Medulla oblongata (tissue), 1 donor: ENCODE data around the gene PGD.
"Not testable (repeated sequence)": the region's sequence is repeated elsewhere in the genome, so short reads cannot be mapped to it uniquely, and the experiment has no call there.

Experiments
- DNase-seq: peaks from one replicate; pipeline ENCODE4 v3.0.0-alpha.2; 2015; ENCODE audit errors: extremely low spot score

PGD gene

DNA sequence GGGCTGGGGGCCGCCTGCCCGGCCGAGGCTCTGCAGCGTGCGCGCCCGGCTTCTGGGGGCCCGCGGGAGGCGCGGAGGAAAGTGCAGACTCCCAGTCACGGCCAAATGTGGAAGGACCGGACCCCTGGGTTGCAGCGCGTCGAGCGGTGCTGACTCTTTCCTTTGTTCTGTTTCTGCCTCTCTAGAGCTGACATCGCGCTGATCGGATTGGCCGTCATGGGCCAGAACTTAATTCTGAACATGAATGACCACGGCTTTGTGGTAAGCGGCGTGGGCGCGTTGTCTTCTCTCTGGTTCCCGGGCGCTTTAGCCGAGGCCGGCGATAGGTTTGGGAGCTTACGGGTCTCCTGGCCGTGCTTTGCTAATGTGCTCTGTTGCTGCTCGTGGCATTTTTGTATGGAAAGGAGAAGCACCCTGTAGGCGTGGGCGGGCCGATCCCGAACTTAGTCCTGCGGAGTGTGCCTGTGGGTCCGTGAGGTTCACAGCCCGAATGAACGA, 629 bp downstream of the PGD start:
- peak; percentile 34 for DNase-seq

- no peak for DNase-seq
Measured at GRCh38 chr1:10400013-10400412, 1.1 kb downstream of the PGD start.

DNA sequence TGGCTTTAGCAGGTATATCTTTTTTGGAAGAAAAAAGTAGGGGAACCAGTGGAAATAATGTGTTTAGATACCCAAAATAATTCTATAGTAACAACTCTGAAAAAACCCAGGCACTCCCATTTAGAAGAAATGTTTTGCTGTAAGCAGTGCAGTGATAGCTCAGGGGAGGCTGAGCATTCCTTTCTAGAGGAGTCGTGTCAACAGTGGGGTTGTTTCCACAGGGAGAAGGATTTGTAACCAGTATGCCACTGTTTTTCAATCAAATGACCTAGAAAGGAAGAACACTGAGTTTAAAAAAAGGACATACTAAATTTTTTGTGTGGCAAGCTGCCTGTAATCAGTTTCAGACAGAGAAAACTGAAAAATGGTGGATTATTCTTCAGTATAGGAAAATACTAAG, 2.4 kb downstream of the PGD start:
- no peak for DNase-seq

- no peak for DNase-seq
Measured at GRCh38 chr1:10402729-10403274, 3.9 kb downstream of the PGD start.

- no peak for DNase-seq
Measured at GRCh38 chr1:10407201-10407600, 8.3 kb downstream of the PGD start.

DNA sequence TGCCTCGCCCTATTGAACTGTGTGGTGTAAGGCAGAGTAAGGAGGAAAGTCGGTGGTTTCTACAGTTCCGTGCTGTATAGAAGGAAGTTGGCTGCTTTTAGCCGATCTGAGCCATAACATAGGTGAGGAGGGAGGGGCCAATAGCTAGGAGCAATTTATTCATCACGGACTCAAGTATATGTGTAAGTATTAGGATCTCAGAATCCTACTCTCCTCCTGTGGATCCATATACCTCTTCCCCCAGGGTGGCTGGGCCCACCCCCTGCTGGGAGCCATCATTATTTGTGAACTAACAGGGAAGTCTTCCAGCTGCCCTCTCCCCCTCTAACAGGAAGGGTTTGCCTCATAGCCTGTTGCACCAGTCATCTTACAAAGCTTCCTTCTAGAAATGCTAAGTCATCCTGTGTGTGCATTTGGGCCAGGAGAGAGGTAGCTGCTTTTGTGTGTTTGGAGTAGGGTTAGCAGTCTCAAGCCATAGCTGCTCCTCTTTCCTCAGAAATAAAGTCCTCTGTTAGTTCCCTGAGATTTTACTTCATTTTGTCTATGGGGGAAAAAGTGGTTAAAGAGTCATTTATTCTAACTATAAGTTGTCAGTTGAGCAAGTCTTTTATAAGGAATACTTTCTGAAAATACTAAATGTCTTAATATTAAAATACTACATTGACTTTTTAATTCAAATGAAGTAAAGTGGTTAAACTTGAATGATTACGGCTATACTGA, 16.5 kb downstream of the PGD start:
- DNase-seq: peak; percentile 61

DNA sequence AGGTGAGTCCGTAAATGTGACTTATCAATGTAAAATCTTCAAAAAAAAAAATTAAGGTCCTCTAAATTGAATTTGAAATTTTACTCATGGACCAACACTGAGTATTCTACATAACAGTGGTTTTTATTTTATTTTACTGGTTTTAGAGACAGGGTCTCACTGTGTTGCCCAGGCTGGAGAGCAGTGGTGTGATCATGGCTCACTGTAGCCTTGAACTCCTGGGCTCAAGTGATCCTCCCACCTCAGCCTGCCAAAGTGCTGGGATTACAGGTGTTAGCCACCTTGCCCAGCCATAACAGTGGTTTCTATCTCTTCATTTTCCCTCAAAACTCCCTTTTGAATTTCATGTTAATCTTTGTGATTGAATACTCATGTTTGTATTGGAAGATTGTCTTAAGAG, 17.1 kb downstream of the PGD start:
- not testable (repeated sequence) for DNase-seq

- DNase-seq: not testable (repeated sequence)
Measured at GRCh38 chr1:10418741-10419140, 19.9 kb downstream of the PGD start.

- DNase-seq: no peak
Measured at GRCh38 chr1:10419351-10419750, 20.5 kb downstream of the PGD start.

- no peak for DNase-seq
Measured at GRCh38 chr1:10421637-10422036, 22.8 kb downstream of the PGD start.

GRCh38 chr1:10424034-10424433, 25.2 kb downstream of the PGD start:
- no peak for DNase-seq

- no peak for DNase-seq
Measured at GRCh38 chr1:10424651-10425050, 25.8 kb downstream of the PGD start.

DNA sequence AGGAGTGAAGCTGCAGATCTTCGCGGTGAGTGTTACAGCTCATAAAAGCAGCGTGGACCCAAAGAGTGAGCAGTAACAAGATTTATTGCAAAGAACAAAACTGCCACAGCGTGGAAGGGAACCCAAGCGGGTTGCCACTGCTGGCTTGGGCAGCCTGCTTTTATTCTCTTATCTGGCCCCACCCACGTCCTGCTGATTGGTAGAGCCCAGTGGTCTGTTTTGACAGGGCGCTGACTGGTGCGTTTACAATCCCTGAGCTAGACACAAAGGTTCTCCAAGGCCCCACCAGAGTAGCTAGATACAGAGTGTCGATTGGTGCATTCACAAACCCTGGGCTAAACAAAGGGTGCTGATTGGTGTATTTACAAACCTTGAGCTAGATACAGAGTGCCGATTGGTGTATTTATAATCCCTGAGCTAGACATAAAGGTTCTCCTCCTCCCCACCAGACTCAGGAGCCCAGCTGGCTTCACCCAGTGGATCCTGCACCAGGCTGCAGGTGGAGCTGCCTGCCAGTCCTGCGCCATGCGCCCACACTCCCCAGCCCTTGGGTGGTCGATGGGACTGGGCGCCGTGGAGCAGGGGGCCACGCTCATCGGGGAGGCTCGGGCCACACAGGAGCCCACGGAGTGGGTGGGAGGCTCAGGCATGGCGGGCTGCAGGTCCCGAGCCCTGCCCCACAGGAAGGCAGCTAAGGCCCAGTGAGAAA, 27.1 kb downstream of the PGD start:
- DNase-seq: not testable (repeated sequence)

DNA sequence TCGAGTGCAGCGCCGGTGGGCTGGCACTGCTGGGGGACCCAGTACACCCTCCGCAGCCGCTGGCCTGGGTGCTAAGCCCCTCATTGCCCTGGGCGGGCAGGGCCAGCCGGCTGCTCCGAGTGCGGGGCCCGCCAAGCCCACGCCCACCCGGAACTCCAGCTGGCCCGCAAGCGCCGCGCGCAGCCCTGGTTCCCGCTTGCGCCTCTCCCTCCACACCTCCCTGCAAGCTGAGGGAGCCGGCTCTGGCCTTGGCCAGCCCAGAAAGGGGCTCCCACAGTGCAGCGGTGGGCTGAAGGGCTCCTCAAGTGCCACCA, 27.6 kb downstream of the PGD start:
- not testable (repeated sequence) for DNase-seq

GRCh38 chr1:10428984-10429383, 30.1 kb downstream of the PGD start:
- DNase-seq: no peak

DNA sequence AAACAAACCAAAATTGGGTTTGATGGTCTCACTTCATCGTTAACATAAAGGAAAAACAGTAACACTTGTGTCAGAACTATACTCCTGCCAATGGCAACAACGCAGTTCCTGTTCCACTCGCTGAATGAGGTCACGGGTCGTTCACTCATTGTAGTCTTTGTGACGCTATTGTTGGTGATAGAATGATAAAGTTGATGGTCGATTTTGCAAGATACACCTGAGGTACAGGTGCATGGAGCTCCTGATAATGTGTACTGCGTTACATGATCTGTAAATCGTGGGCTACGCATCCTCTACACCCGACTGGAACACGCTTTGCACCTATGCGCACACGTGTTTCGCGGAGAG, 31.0 kb downstream of the PGD start:
- DNase-seq: peak; percentile 41

DNA sequence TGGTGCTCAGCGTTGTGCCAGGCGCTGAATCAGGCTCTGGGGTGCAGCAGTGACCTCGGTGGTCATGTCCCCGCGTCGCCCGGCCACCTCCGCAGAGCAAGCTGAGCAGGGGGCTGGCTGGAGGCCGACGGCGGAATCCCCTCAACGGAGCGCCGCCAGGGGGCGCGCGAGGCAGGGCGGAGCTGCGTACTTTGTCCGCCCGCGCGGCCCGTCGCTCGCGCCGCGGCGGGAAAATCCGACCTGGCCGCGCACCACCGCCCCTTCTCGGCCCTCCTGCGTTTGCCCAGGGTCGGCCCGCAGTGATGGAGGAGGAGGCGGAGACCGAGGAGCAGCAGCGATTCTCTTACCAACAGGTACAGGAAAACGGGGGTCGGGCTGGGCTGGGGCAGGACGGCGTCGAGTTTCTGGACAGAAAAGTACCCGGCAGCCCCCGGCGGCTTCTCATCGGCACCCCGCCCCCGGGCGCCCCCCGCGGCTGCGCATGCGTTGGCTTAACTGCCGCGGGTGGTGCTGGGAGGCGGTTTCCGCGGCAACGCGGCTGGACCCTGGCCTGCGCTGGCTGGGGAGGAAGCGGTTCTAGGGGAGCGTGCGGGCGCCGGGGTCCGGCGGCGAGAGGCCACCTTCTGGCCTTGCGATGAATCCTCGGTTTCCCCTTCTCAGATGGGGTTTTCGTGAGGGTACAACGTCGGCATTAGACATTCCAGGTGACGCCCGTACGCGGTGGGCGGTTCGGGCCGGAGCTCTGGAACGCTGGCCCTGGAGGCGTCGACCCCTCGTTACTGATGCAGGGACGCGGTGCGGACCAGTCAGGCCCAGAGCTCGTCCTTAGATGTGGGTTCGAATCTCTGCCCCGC, 31.6 kb downstream of the PGD start, which contains the start of gene CENPS:
CENPS (plus strand) TSS at position 218 of the 854 bp plus-strand sequence; CDS start at position 303, 85 bp downstream.
- DNase-seq: peak; percentile 93

DNA sequence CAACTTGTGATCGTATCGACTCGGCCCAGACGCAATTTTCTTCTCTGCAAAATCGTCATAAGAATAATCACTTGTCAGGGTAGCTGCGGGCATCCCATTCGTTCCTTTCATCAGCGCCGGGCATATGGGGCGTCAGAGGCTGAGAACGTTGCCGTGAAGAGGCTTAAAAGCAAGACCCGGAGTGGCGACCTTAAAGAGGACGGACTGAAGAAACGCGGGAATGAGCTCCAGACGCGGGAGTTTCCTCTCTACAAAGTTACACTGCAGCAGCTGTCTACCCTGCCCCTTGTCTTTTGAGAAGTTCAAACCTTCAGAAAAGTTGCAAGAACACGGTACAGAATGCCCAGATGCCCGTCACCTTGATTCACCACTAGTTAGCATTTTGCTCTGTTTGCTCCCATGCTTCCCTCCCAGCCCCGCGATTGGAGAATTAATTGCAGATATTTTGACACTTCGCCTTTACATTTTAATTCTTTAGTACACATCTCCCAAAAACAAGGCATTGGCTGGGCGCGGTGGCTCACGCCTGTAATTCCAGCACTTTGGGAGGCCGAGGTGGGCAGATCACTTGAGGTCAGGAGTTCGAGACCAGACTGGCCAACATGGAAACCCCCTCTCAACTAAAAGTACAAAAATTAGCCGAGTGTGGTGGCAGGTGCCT, 32.3 kb downstream of the PGD start:
- no peak for DNase-seq

DNA sequence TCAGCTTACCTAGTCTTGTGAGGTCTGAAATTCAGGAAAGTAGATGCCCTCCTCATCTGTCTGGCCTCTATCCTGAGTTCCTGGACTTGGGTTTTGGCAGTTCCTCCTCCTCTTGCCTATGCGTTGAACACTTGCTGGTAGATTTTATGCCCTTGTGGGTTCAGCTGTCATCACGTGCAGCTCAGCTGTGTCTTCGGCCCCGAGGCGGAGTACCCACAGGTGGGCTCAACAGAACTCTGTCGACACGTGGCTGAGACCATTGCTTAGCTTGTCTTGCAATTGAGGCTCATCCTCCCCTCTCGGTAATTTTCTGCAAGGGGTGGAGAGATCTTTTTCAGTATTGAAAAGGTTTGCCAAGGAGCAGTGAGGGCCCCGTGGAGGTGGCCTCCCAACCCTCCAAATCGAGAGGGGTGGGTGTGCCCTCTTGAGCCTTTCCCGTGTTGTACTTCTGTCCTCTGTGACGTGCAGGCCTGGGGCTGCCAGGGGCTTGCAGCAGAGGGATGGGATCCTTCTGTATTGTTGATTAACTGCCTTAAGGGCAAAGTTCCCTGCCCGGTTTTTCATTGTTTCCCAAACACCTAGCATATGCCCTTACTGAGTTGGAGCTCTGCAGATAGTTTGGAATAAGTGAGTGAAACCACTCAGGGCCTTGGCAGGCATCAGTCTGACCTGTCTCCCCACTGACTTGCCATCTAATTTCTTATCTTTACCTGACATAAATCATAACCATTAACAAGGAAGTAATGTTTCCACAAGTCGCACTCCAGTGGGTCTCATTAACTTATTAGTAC, 34.2 kb downstream of the PGD start:
- DNase-seq: no peak

GRCh38 chr1:10433790-10434189, 34.9 kb downstream of the PGD start:
- no peak for DNase-seq

DNA sequence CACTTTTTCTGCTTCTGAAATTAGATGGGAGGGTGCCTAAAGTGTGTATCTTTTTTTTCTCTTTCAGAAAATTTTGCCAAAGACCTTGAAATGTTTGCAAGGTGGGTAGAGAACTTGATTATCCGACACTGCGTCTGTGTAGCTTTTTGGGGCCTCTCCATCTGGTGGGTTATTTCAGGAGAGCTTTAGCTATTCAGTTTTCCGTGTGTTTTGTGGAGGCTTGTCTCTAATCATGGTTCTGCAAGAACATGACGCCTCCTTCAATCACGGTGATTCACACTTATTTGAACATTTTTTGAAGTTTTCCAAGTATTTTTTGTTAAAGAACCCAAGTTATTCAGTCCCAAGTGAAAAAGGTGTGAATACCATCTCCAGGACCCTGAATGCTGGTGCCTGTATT, 35.7 kb downstream of the PGD start:
- DNase-seq: no peak
